ENCODE results near the gene LZTR1. TPM values are rescaled to one million over a fixed set of nuclear protein-coding genes. Genes with fewer than 3 reads are reported as not detected.

LZTR1 gene
- total and polyA plus RNA-seq, 2 of the 8 experiments (the other 6 are each of a cell fraction or from before 2014, with no cell fraction given), result 22.3 to 31.0 TPM

DNA sequence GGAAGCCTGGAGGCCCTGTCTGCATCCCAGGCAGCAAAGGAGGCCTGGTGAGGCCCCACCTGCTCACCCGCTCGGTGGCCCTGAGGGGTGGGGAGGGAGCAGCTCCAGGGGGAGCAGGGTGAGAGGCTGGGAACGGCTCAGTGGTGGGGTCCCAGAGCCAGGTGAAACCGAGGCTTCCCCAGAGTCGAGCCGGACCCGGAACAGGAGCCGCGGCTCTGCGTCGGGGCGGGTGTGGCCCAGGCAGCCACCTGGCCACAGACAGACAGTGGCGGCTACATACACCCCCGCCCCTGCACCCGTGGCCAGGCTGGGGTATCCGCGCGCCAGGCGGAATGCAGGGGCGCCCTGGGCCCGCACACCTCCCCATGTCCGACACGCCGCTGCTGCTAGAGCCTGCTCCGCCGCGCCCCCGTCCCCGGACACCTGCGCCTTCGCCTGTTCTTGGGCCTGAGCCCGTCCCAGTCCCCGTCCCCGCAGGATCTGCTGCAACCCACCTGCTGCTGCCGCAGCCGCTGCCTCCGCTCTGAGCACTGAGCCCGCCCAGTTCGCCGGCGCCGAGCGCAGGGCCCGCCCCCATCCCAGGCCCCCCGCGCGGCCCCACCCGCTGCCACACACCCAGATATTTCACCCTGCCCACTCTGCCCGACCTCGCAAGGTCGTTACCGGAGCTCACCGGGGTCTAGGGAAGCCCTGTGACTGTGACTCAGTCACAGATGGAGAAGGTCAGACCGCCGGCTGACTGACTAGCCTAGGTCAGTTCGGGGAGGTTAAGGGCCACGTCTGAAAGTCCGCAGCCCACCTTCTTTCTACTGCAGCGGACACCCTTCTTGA, 50.2 kb downstream of the LZTR1 start, which contains the start of gene SLC7A4:
Gene SLC7A4 (minus strand): TSS at position 525 of the 831 bp plus-strand sequence. CDS start 749 bp downstream, outside the sequence.
- Histone ChIP-seq H2AK5ac (ENCODE audit: low read depth, low read length) (no peak within 1 kb of the TSS), H2BK5ac (ENCODE audit: low read depth, low read length) (no peak within 1 kb of the TSS), H3K4me1 (replicated peaks in 1 of 4; ENCODE audit: control insufficient read depth in 3 of 4, insufficient read depth in 4 of 4, low read length in 3 of 4) (peaks cover 0 to 4% (median 2%) of the 10 kb centered on the region in 4 experiments; a peak in 3 of 7 replicates), H4K91ac (replicated peaks; ENCODE audit: insufficient read length, low read length) (no peak within 1 kb of the TSS), H4K5ac (ENCODE audit: insufficient read length, low read depth, low read length) (no peak within 1 kb of the TSS), H3K79me2 (ENCODE audit: control insufficient read depth in 1 of 2, insufficient read depth in 2 of 2, low read length in 2 of 2) (no peaks in the 10 kb centered on the region), H3K4me2 (ENCODE audit: insufficient read depth in 1 of 2, low read depth in 2 of 2, low read length in 2 of 2) (peak within 1 kb of the TSS; percentile 65 to 78), H4K8ac (ENCODE audit: extremely low read depth, insufficient read depth, low read length) (peak within 1 kb of the TSS; percentile 51), H3K23ac (ENCODE audit: insufficient read length) (no peak within 1 kb of the TSS), H3K36me3 (ENCODE audit: control insufficient read depth in 2 of 4, insufficient read depth in 4 of 4, low read length in 3 of 4) (no peaks in the 10 kb centered on the region), H3K9ac (replicated peaks in 1 of 4; ENCODE audit: extremely low read depth in 1 of 4, low read depth in 3 of 4, low read length in 3 of 4) (no peak within 1 kb of the TSS), H3K56ac (replicated peaks; ENCODE audit: insufficient read length, low read depth, low read length) (no peak within 1 kb of the TSS), H3K23me2 (ENCODE audit: low read depth, low read length) (peaks cover 9% of the 10 kb centered on the region; the same call in 1 of the 2 replicates), H3K14ac (ENCODE audit: insufficient read length) (no peak within 1 kb of the TSS), H3K4ac (replicated peaks; ENCODE audit: insufficient read length, low read depth, low read length) (no peak within 1 kb of the TSS), H3K18ac (ENCODE audit: extremely low read depth, low read length) (peak within 1 kb of the TSS; percentile 32), H2BK120ac (replicated peaks; ENCODE audit: low read depth, low read length) (no peak within 1 kb of the TSS), H2BK12ac (ENCODE audit: low read depth, low read length) (peak within 1 kb of the TSS; percentile 39; the same call in 1 of the 2 replicates), H3K27me3 (replicated peaks in 1 of 4; ENCODE audit: control insufficient read depth in 3 of 4, extremely low read depth in 1 of 4, insufficient read depth in 3 of 4, low read length in 3 of 4) (peaks cover 6 to 31% (median 26%) of the 10 kb centered on the region in 4 experiments), H3K9me3 (ENCODE audit: insufficient read depth in 2 of 2, low read depth in 1 of 2, low read length in 1 of 2) (no peaks in the 10 kb centered on the region), H2BK15ac (ENCODE audit: low read length) (no peak within 1 kb of the TSS; the same call in 1 of the 2 replicates), H2AFZ (ENCODE audit: low read length) (peak within 1 kb of the TSS; percentile 89), H4K20me1 (replicated peaks in 1 of 2; ENCODE audit: control insufficient read depth in 1 of 2, insufficient read depth in 2 of 2, low read length in 2 of 2) (no peaks in the 10 kb centered on the region), H3K79me1 (ENCODE audit: low read depth, low read length) (no peaks in the 10 kb centered on the region), H3K4me3 (ENCODE audit: extremely low read depth in 1 of 4, insufficient read depth in 2 of 4, low read depth in 3 of 4, low read length in 4 of 4) (peak within 1 kb of the TSS; percentile 45 to 70 (median 49)), H3K27ac (ENCODE audit: low read depth, low read length) (no peak within 1 kb of the TSS), H2BK20ac (ENCODE audit: low read length) (0 out of 2 replicates have a peak within 1 kb of the TSS, but pooled peaks have one; percentile 32)
- TF ChIP-seq ASH2L (IDR thresholded peaks at IDR 0.05; ENCODE audit: low read length), result peak; percentile 32
- no peak for TF ChIP-seq CBX8 (IDR thresholded peaks at IDR 0.05; ENCODE audit: borderline replicate concordance, low read depth, low read length)
- peak; percentile 71 for TF ChIP-seq KDM4A (IDR thresholded peaks at IDR 0.05; ENCODE audit: low read depth, low read length, severe bottlenecking)
- TF ChIP-seq, protein P1, sequence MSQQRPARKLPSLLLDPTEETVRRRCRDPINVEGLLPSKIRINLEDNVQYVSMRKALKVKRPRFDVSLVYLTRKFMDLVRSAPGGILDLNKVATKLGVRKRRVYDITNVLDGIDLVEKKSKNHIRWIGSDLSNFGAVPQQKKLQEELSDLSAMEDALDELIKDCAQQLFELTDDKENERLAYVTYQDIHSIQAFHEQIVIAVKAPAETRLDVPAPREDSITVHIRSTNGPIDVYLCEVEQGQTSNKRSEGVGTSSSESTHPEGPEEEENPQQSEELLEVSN (IDR thresholded peaks at IDR 0.05), result 0 out of 2 replicates have a peak, but pooled peaks have one; percentile 34
- peak; percentile 65 for TF ChIP-seq SUZ12 (IDR thresholded peaks at IDR 0.05; ENCODE audit: low read length)
- TF ChIP-seq MAX (IDR thresholded peaks at IDR 0.05), result peak; percentile 33; the same call in 1 of the 2 replicates
- TF ChIP-seq RNF2 (IDR thresholded peaks at IDR 0.05; ENCODE audit: borderline replicate concordance, low read depth, low read length, missing control alignments, poor library complexity, severe bottlenecking), result no peak
- TF ChIP-seq EZH2 (IDR thresholded peaks at IDR 0.05; ENCODE audit: low read depth, low read length, severe bottlenecking), result peak; percentile 61
- ChIA-PET POLR2A (ENCODE audit: partially characterized antibody) (no interaction called here), CTCF (ENCODE audit: partially characterized antibody) (interaction anchor here (1.0 to 5.5 kb wide), 5 partner anchors 11 to 20 kb away, joined by 3 to 37 read pairs (median 3); partner anchors contain the start of genes LRRC74B and P2RX6)
- WGBS, 2 experiments (ENCODE audit: extremely low coverage in 1 of 2, insufficient coverage in 1 of 2, insufficient read length in 1 of 2, insufficient replicate concordance in 2 of 2, low coverage in 1 of 2, low lambda C conversion rate in 2 of 2, missing lambda C conversion rate in 1 of 2), result 9% methylated on average over 29 of the region's 59 CpGs; no CpG with 5 or more reads in 1 of the 2 experiments
- FAIRE-seq (no peak), DNase-seq (ENCODE audit: low read depth in 1 of 2, low spot score in 2 of 2) (peak in 1 of 2 experiments; percentile 67)
